SK-N-MC (cell line): ENCODE data around the gene GUCY1A1.

Experiments
- DNase-seq: peaks from one replicate; pipeline ENCODE4 v3.0.0-alpha.2; 2011; ENCODE audit warnings: low read depth, low spot score
- H3K27ac ChIP-seq: fragments of 200-600 bp; sonication (generic); 2 replicates; pipeline ENCODE4 v1.5.1; 2016; ENCODE audit warnings: mixed run types
- H3K36me3 ChIP-seq: fragments of 200-600 bp; sonication (generic); 2 replicates; pipeline ENCODE4 v1.6.1; 2017; ENCODE audit warnings: antibody characterized with exemption, low read length, mixed read lengths; ENCODE audit not compliant: insufficient read depth
- H3K4me3 ChIP-seq: fragments of 200-600 bp; sonication (generic); 2 replicates; pipeline ENCODE4 v1.5.1; 2016
- H3K9ac ChIP-seq: fragments of 200-600 bp; sonication (generic); 2 replicates; pipeline ENCODE4 v1.8.0; 2017; ENCODE audit warnings: mixed run types, mixed read lengths; ENCODE audit not compliant: insufficient read length
- H3K9me3 ChIP-seq: fragments of 200-600 bp; sonication (generic); 2 replicates; pipeline ENCODE4 v1.6.1; 2017; ENCODE audit warnings: low read depth, mild to moderate bottlenecking, antibody characterized with exemption, low read length, moderate library complexity, mixed read lengths
- EZH2 ChIP-seq: fragments of 200-600 bp; sonication (generic); IDR thresholded peaks from one replicate; pipeline ENCODE4 v1.6.1; 2017; ENCODE audit warnings: antibody characterized with exemption
- FOXP2 ChIP-seq: optimal IDR thresholded peaks from 2 replicates; pipeline ENCODE3; 2011; ENCODE audit warnings: mild to moderate bottlenecking, moderate library complexity; ENCODE audit not compliant: insufficient read depth; ENCODE audit errors: extremely low read length, control extremely low read depth
- POLR2AphosphoS5 ChIP-seq: IDR thresholded peaks from 2 replicates; pipeline ENCODE4 v1.6.1; 2012; ENCODE audit warnings: mild to moderate bottlenecking, low read depth, low read length, borderline replicate concordance

GUCY1A1 gene

DNA sequence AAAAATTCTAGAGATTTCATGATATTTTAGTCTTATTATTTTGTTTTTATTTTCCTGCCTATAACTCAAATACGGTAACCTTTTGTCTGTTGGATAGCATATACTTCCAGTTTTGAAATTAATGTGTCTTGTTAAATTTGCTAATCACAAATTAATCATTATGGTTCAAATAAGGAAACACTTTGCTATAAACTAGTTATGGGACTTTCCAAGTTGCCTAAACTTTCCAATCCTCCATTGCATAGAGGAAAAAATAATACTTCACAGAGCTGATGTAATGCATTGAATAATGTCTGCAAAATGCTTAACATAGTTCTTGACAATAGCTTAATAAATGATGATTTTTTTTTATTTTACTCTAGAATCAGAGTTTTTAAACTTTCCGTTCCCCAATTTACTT is 96.9 kb downstream of the GUCY1A1 start:
- no peak overlapping the region for H3K27ac ChIP-seq
- H3K4me3 ChIP-seq, result no peak overlapping the region
- H3K36me3 ChIP-seq, result no peaks in the 10 kb centered on the region
- H3K9me3 ChIP-seq, result no peaks in the 10 kb centered on the region
- H3K9ac ChIP-seq, result no peak overlapping the region
- no peak for DNase-seq
- TF ChIP-seq FOXP2 (no peak), EZH2 (no peak), POLR2AphosphoS5 (no peak)

- Histone ChIP-seq H3K9ac (no peak overlapping the region), H3K36me3 (no peaks in the 10 kb centered on the region), H3K9me3 (no peaks in the 10 kb centered on the region), H3K27ac (no peak overlapping the region), H3K4me3 (no peak overlapping the region)
- TF ChIP-seq POLR2AphosphoS5 (no peak), EZH2 (no peak), FOXP2 (no peak)
- no peak for DNase-seq
Measured at GRCh38 chr4:155765149-155765548, 98.5 kb downstream of the GUCY1A1 start.

GRCh38 chr4:155766622-155767021 is 100.0 kb downstream of the GUCY1A1 start:
- no peak for DNase-seq
- Histone ChIP-seq H3K9ac (no peak overlapping the region), H3K36me3 (no peaks in the 10 kb centered on the region), H3K27ac (no peak overlapping the region), H3K9me3 (no peaks in the 10 kb centered on the region), H3K4me3 (no peak overlapping the region)
- TF ChIP-seq FOXP2 (no peak), POLR2AphosphoS5 (no peak), EZH2 (no peak)

- Histone ChIP-seq H3K27ac (no peak overlapping the region), H3K9ac (no peak overlapping the region), H3K9me3 (no peaks in the 10 kb centered on the region), H3K4me3 (no peak overlapping the region), H3K36me3 (no peaks in the 10 kb centered on the region)
- TF ChIP-seq FOXP2 (no peak), POLR2AphosphoS5 (no peak), EZH2 (no peak)
- DNase-seq, result no peak
Measured at GRCh38 chr4:155768370-155768769, 101.7 kb downstream of the GUCY1A1 start.

DNA sequence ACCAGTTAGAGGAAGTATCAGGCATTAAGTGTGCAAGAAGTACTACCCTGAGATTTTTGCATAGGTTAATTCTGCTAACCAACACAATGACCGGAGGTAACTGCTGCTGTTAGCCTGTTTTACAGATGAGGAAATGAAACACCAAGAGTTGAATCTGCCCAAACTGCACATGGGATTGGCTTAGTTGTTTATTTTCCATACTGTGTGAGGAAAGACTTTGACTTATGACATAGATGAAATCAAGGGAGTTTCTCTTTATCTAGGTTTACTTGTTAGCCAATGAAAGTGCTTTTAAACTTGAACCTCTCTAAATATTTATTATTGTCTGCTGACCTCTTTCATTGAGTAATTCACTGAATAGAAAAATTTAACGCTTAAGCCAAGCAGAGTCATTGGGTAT is 102.4 kb downstream of the GUCY1A1 start:
- H3K9me3 ChIP-seq, result no peaks in the 10 kb centered on the region
- TF ChIP-seq FOXP2, result no peak
- no peak for TF ChIP-seq EZH2
- no peak for TF ChIP-seq POLR2AphosphoS5
- no peak for DNase-seq
- no peaks in the 10 kb centered on the region for H3K36me3 ChIP-seq
- H3K27ac ChIP-seq, result no peak overlapping the region
- H3K4me3 ChIP-seq, result no peak overlapping the region
- no peak overlapping the region for H3K9ac ChIP-seq

- no peaks in the 10 kb centered on the region for H3K9me3 ChIP-seq
- no peak overlapping the region for H3K27ac ChIP-seq
- no peak overlapping the region for H3K9ac ChIP-seq
- no peak for DNase-seq
- TF ChIP-seq FOXP2, result no peak
- no peak for TF ChIP-seq EZH2
- TF ChIP-seq POLR2AphosphoS5, result no peak
- H3K36me3 ChIP-seq, result no peaks in the 10 kb centered on the region
- H3K4me3 ChIP-seq, result no peak overlapping the region
Measured at GRCh38 chr4:155772459-155773195, 106.0 kb downstream of the GUCY1A1 start.

DNA sequence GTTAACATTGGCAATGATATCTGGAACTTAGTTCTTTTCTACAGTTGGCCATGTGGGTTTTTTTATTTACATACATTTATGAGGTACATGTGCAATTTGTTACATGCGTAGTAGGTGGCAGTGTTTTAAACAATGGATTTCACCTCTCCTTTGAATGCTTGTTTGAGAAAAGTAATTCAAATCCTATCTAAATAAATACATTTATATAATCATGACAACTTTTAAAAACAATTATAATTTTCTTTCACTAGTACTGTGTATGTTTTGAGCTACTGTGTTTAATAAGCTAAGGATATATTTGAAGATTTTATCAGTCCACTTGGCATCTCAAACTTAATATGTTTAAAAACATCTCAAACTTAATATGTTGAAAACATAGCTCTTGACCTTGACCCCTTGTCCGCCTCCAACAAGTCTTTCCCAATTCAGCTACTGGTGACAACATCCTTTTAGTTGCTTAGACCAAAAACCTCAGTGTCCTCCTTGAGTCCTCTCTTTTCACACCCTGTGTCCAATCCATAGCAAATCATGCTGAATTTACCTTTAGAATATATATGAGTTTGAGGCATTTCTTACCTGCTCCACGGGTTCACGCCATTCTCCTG is 106.7 kb downstream of the GUCY1A1 start:
- no peak for TF ChIP-seq FOXP2
- TF ChIP-seq EZH2, result no peak
- TF ChIP-seq POLR2AphosphoS5, result no peak
- DNase-seq, result no peak
- Histone ChIP-seq H3K27ac (no peak overlapping the region), H3K9ac (no peak overlapping the region), H3K9me3 (no peaks in the 10 kb centered on the region), H3K4me3 (no peak overlapping the region), H3K36me3 (no peaks in the 10 kb centered on the region)

GRCh38 chr4:155774033-155774432 is 107.4 kb downstream of the GUCY1A1 start:
- H3K4me3 ChIP-seq, result no peak overlapping the region
- TF ChIP-seq EZH2 (no peak), POLR2AphosphoS5 (no peak), FOXP2 (no peak)
- no peak for DNase-seq
- no peaks in the 10 kb centered on the region for H3K9me3 ChIP-seq
- no peak overlapping the region for H3K9ac ChIP-seq
- H3K27ac ChIP-seq, result no peak overlapping the region
- no peaks in the 10 kb centered on the region for H3K36me3 ChIP-seq
